SK-N-SH treated with all-trans-retinoic acid at 6 μM for 48 hours (cell line): ENCODE data around the gene TDRD6.

ENCODE experiments used
- CREB5 ChIP-seq: fragments of 250-450 bp; sonication (Bioruptor Pico); IDR thresholded peaks from 2 replicates; pipeline ENCODE4 v1.5.1; 2020; ENCODE audit warnings: low read depth, mild to moderate bottlenecking, moderate library complexity
- CSRNP3 ChIP-seq: fragments of 250-450 bp; sonication (Bioruptor Pico); IDR thresholded peaks from 2 replicates; pipeline ENCODE4 v1.5.1; 2021; ENCODE audit warnings: mild to moderate bottlenecking, moderate library complexity
- ESRRG ChIP-seq: fragments of 250-450 bp; sonication (Bioruptor Pico); IDR thresholded peaks from 2 replicates; pipeline ENCODE4 v1.6.1; 2021; ENCODE audit warnings: mild to moderate bottlenecking
- OSR1 ChIP-seq: fragments of 250-450 bp; sonication (Bioruptor Pico); IDR thresholded peaks from 2 replicates; pipeline ENCODE4 v1.8.0; 2022; ENCODE audit warnings: moderate library complexity, mild to moderate bottlenecking, inconsistent platforms
- PATZ1 ChIP-seq: fragments of 250-450 bp; sonication (Bioruptor Pico); IDR thresholded peaks from 2 replicates; pipeline ENCODE4 v1.8.0; 2020; ENCODE audit warnings: mild to moderate bottlenecking, moderate library complexity, borderline replicate concordance
- PPARA ChIP-seq: fragments of 250-450 bp; sonication (Bioruptor Pico); IDR thresholded peaks from 2 replicates; pipeline ENCODE4 v1.5.0; 2020; ENCODE audit warnings: mild to moderate bottlenecking, borderline replicate concordance
- TOX ChIP-seq: fragments of 250-450 bp; sonication (Bioruptor Pico); IDR thresholded peaks from 2 replicates; pipeline ENCODE4 v1.8.0; 2021; ENCODE audit warnings: mild to moderate bottlenecking, moderate library complexity, borderline replicate concordance
- ZFP30 ChIP-seq: fragments of 450-650 bp; formaldehyde crosslinking; IDR thresholded peaks from 2 replicates; pipeline ENCODE4 v1.5.0; 2022; ENCODE audit warnings: mild to moderate bottlenecking, moderate library complexity

GRCh38 chr6:46746696-46747095, 59.0 kb downstream of the TDRD6 start, which contains the start of gene ANKRD66:
- TF ChIP-seq TOX (CRISPR knock-in tag) (no peak), PPARA (CRISPR knock-in tag) (no peak), ZFP30 (CRISPR knock-in tag) (no peak), OSR1 (CRISPR knock-in tag) (no peak), PATZ1 (CRISPR knock-in tag) (no peak), CREB5 (CRISPR knock-in tag) (no peak), CSRNP3 (CRISPR knock-in tag) (no peak), ESRRG (CRISPR knock-in tag) (no peak)
